Left lobe of liver (tissue), 2 donors: ENCODE data around the gene MYBPC3. TPM values are rescaled to one million over a fixed set of nuclear protein-coding genes. Genes with fewer than 3 reads are reported as not detected.

ENCODE experiments used
- ATAC-seq: fragments of 200-7000 bp; cut with Tn5 transposase; one replicate; pipeline ENCODE4 v1.9.1; 2020; ENCODE audit warnings: mild to moderate bottlenecking, moderate library complexity
- DNase-seq: peaks from one replicate; pipeline ENCODE4 v3.0.0-alpha.2; 2020; ENCODE audit warnings: low spot score
- total RNA-seq: library from RNA; stranded (reverse); gene quantifications from one replicate; pipeline ENCODE4 v1.2.1, GENCODE V29; 2021
- donor health status: DM: no; HTN: no; CAD: no; lungs with moderate emphysema.
- donor health status: DM: no; HTN: yes; CAD: no.

MYBPC3 gene
- total RNA-seq, 1 donor from 2014 or later: 0.08 TPM

DNA sequence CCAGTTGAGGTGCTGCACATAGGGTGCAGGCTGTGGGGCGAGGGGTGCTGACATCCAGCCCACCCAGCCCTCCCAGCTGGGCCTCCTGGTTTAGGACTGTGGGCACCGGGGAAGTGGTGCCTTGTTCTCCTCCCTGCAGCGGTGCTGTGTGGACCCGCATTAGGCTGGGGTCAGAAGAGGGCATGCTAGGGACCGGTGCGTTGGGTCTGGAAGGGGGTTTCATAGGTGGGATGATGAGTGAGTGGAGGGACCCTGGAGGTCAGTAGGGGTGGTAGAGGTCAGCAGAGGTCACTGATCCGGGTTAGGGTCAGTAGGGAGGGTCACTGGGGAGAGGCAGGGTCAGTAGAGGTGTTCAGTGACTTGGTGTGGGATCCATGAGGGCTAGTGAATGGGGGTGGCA, 6.7 kb upstream of the MYBPC3 start:
- DNase-seq (no peak), ATAC-seq (no peak)

DNA sequence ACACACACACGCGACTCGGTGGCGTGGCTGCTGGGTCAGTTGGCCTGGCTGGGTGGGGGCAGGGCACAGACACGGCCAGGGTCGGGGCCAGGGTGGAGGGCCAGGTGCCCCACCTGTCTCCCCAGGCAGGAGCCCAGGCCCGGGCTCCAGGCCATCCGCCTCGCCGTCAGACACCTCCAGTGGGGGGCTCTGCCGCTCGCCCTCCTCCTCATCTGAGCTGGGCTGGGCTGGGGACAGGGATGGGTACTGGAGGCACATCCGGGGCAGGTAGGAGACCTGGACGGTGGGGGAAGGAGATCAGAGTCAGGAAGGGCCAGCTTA, 6.2 kb upstream of the MYBPC3 start:
- ATAC-seq (no peak), DNase-seq (no peak)

GRCh38 chr11:47357985-47358730, 5.7 kb upstream of the MYBPC3 start:
- no peak for DNase-seq
- ATAC-seq: no peak

GRCh38 chr11:47356998-47357329, 4.5 kb upstream of the MYBPC3 start:
- no peak for ATAC-seq

GRCh38 chr11:47356129-47356997, 3.9 kb upstream of the MYBPC3 start:
- DNase-seq: no peak
- ATAC-seq: no peak

More at GRCh38 chr11:47356998-47357329, 4.5 kb upstream of the MYBPC3 start:
- DNase-seq: no peak

DNA sequence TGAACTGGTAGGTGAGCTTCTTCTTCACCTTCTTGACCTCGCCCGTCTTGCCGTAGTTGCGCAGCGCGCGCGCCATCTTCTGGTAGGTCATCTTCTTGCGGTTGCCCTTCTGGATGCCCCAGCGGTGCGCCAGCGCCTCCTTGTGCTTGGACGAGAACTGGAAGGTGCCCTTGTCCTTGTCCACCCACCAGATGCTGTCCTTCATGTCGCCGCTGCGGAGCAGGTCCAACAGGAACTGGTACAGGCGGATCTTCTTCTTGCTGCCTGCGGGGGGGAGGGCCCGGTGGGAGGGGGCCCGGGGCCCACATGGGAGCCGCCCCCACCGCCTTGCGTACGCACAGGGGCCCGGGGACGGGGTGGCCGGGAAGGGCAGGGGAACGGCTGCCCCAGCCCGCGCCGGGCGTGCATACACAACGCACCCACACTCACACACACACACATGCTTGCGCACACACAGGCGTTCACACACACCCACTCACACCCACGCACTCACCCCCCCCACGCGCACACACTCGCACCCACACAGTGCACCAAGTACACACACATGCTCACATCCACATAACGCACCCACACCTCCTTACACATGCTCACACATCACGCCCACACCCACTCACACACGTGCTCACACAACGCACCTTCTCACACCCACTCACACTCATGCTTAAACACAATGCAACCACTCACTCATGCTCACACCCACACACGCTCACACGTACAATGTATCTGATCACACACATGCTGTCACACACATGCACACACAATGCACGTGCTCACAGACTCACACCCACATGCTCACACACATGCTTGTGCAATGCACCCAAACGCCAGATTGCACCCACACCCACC, 3.0 kb upstream of the MYBPC3 start:
- peak; percentile 97 for ATAC-seq
- peak; percentile 95 for DNase-seq

- no peak for DNase-seq
Observed at GRCh38 chr11:47354913-47355282, 2.4 kb upstream of the MYBPC3 start.

DNA sequence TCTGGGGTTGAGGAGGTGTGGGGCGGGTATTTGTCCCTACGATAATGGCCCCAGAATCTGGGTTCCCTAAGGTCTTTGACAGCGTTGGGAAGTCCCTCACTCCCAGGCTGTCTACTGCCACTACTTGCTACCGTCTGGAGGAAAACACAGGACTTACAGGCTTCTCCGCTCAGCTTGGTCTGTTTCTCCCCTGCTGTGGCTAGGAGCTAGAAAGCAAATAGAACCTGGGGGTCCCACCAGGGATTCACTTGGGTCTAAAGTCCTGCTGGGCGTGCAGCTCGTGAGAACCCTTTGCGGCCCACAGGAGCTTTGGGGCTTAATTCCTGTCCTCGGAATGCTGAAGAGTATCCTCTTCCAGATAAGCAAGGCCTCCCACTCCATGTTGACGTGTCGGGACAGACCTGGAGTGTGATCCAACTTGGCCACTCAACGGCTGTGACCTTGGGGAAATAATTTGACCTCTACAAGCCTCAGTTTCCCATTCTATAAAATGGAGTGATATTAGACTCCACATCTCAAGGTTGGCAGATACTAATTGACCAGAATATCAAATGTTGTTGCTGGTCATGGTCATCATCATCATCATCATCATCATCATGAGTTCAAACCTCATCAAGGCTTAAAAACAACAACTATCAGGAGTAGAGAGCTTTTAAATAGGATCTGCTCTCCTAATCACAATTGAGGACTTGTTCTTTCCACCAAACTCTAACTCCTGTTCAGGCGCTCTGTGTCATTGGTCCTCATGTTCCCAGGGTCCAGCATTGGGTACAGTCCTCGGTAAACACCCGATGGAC, 1.7 kb upstream of the MYBPC3 start:
- ATAC-seq: no peak
- no peak for DNase-seq

More at GRCh38 chr11:47354913-47355282, 2.4 kb upstream of the MYBPC3 start:
- ATAC-seq: peak; percentile 64

DNA sequence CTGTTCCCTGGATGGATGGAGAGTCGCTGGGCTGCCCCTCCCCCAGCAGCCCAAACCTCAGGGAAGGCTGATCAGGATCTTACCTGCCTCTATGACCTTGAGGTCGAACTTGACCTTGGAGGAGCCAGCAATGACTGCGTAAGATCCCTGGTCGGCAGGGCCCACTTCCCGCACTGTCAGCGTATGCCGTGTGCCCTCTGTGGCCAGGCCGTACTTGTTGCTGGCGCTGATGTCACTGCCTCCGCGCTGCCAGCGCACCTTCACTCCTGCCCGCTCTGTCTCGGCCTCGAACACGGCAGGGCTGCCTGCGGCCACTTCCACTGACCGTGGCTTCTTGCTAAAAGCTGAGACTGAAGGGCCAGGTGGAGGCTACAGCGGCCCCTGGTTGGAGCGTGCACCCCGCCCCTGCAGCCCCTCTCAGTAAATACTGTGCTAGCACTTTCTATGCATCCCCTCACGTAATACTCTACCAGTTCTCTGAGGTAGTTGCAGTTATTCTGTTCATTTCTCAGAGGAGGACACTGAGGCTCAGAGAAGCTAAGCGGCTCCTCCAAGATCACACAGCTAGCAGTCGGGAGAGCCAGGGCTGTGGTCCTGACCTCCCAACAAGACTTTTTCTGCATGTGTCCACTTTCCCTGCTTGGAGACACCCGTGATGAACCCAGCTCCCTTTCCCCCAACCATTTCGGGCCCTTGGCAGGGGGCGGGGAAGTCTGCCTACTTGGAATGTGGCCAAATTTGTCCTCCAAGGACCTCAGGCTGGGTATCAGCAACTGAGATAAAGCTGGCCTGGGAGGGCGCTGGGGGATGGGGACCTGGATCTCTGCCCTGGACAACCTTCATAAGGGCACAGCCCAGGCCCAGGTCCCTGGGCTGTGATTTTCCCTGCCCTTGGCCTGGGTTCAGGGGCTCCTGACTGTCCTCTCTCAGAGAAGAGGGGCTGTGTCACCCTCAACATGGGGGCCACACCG, 1.1 kb downstream of the MYBPC3 start:
- DNase-seq (no peak), ATAC-seq (no peak)

DNA sequence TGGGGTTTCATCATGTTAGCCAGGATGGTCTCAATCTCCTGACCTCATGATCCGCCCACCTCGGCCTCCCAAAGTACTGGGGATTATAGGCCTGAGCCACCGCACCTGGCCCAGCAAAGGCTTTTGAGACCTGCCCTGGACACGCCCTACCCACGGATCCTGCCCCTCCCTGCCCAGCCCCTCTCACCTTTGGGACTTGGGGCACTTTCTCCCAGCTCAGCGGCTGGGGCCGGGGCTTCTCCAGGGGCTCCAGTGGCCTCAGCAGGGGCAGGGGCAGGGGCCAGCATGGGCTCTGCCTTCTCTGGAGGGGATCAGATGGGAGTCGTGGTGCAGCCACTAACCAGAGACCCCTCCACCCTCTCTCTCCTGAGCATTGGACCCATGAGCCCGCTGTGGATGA, 2.2 kb downstream of the MYBPC3 start:
- ATAC-seq (no peak), DNase-seq (no peak)

DNA sequence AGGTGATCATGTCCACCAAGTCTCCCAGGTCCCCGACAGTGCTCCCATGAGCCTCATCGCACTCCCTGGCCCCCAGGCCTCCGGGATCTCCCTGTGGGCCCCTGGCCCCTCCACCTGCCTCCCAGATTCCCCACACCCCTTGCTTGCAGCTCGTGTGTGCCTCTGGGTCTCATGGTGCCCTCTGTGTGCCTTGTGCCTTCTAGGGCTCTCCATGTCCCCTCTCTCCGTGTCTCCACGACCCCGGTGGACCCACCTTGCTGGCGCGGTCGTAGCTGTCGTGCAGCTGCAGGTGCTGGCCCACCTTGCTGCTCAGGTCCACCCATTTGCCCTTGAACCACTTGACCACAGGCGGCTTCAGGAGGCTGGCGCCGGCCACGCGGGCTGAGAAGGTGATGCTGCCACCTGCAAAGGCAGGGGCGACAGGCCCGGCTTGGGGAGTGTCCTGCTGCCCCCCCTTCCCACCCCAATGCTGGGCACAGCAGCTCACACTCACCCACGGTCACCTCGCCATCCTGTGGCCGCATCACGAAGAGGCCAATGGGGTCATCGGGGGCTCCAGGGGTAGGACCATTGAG, 2.9 kb downstream of the MYBPC3 start:
- DNase-seq (no peak), ATAC-seq (no peak)

DNA sequence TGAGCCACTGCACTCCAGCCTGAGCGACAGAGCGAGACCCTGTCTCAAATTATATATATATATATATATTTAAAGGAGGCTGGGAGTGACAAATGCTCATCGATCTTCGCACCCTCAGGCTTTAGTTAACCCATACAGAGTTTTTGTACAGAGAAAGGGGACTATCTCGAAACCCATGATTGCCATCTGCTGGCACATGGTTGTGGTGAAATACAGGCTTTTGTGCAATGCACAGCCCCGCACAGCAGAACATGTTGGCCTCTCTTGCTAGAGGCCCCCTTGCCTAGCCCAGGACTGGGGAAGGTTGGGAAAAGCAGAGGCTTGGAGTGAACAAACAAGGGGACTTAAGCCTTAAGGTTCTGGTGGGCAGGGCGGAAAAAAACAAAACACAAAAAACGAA, 3.6 kb downstream of the MYBPC3 start:
- no peak for DNase-seq
- ATAC-seq: peak; percentile 69

- no peak for ATAC-seq
- no peak for DNase-seq
Observed at GRCh38 chr11:47348131-47348802, 4.2 kb downstream of the MYBPC3 start.

GRCh38 chr11:47347137-47347536, 5.4 kb downstream of the MYBPC3 start:
- no peak for DNase-seq
- no peak for ATAC-seq

GRCh38 chr11:47345890-47346563, 6.5 kb downstream of the MYBPC3 start:
- DNase-seq: no peak
- ATAC-seq: no peak

DNA sequence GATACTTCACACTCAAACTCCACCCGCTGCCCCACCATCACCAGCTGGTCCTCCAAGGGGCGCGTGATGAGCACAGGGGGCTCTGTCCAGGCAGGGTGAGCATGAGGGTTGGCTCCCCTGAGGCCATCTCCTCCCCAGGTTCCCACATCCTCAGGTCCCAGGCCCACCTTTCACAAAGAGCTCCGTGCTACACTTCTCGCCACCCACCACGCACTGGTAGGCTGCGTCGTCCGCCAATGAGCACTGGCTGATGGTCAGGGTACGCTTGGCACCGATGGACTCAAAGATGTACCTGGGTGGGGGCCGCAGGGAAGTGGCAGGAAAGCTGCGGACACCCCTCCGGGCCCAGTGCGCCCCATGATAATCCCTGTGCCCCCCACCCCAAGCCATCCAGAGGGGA, 9.6 kb downstream of the MYBPC3 start:
- ATAC-seq: no peak
- DNase-seq: no peak

DNA sequence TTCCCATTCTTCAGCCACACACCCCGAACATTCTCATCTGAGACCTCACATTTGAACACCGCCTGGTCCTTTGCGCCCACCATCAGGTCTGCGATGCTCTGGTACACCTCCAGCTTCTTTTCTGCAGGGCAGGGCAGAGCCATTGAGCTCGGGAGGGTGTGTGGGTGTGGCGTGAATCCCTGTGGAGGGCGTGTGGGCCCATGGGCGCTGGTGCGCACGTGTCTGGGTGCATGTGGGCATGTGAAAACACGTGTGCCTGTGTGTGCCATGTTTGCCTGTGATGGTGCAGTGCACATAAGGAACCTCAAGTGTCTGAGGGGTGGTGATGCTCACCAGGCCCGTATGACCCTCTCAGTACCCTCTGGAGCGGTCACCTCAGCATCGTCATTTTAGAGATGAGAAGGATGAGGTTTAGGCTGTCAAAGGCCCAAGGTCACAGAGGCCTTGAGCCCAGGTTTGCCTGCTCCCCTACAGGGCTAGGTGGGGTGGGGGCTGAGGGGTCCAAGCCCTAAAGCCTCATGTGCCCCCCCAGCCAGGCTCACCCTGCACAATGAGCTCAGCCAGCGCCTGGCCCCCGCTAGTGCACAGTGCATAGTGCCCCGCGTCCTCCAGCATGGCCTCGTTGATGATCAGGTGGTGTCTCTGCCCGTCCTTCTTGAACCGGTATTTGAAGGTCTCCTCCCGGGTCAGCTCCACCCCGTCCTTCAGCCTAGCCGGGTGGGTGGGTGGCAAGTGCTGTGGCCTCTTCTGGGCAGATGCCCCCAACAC, 10.3 kb downstream of the MYBPC3 start:
- DNase-seq: no peak
- ATAC-seq: no peak
